ENCODE data around the gene EME2.

GRCh38 chr16:1727651-1728624, 44.7 kb upstream of the EME2 start:
- no peak for TF ChIP-seq CTCF (IDR thresholded peaks at IDR 0.05; ENCODE audit: low read depth, low read length)
- TF ChIP-seq EZH2phosphoT487 (IDR thresholded peaks at IDR 0.05; ENCODE audit: low read depth), result no peak
